PFSK-1 (cell line): ENCODE results near the gene OR1J1.

Experiments used
- FOXP2 ChIP-seq: optimal IDR thresholded peaks from 2 replicates; pipeline ENCODE3; 2011; ENCODE audit warnings: borderline replicate concordance, control low read depth, inconsistent platforms; ENCODE audit not compliant: insufficient read depth; ENCODE audit errors: extremely low read length, extremely low read depth
- POLR2AphosphoS5 ChIP-seq: IDR thresholded peaks from 2 replicates; pipeline ENCODE4 v1.6.1; 2012; ENCODE audit warnings: low read depth, mild to moderate bottlenecking, control low read depth, low read length, moderate library complexity
- SIN3A ChIP-seq: IDR thresholded peaks from 2 replicates; pipeline ENCODE4 v1.6.1; 2012; ENCODE audit warnings: mild to moderate bottlenecking, low read length, moderate library complexity, borderline replicate concordance; ENCODE audit not compliant: insufficient read depth
- TAF1 ChIP-seq: IDR thresholded peaks from 2 replicates; pipeline ENCODE4 v1.6.1; 2012; ENCODE audit warnings: low read length, control low read depth, borderline replicate concordance; ENCODE audit not compliant: insufficient read depth
- TF ChIP-seq, protein P1 (sequence below), 2 experiments: IDR thresholded peaks; 2 replicates each; pipeline versions ENCODE4 v1.6.1 to v1.8.0; 2011 to 2012; ENCODE audit warnings: low read depth in 2 of 2, low read length in 2 of 2, control low read depth in 1 of 2, inconsistent platforms in 1 of 2, mild to moderate bottlenecking in 1 of 2, moderate library complexity in 1 of 2; ENCODE audit not compliant: insufficient read depth in 1 of 2

OR1J1 gene

DNA sequence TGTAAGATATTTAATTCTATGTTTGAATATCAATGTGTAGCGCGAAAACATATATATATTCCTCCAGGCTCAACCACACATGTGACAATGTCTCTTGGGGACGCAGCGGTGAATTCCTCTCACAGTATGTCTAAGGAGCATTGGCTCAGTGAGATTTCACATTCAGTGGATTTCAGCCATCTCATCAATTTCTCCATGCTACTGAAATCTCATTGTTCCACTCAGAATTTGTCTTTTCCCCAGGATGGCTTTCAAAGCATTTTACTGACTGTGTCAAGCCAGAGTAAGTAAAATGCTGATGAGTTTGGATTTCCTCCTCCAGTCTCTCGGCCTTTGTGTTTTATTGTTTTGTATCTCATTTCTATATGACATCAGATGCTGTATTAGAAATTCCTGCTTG is 1.3 kb upstream of the OR1J1 start:
- TF ChIP-seq TAF1: no peak
- TF ChIP-seq POLR2AphosphoS5: no peak
- TF ChIP-seq, protein P1, sequence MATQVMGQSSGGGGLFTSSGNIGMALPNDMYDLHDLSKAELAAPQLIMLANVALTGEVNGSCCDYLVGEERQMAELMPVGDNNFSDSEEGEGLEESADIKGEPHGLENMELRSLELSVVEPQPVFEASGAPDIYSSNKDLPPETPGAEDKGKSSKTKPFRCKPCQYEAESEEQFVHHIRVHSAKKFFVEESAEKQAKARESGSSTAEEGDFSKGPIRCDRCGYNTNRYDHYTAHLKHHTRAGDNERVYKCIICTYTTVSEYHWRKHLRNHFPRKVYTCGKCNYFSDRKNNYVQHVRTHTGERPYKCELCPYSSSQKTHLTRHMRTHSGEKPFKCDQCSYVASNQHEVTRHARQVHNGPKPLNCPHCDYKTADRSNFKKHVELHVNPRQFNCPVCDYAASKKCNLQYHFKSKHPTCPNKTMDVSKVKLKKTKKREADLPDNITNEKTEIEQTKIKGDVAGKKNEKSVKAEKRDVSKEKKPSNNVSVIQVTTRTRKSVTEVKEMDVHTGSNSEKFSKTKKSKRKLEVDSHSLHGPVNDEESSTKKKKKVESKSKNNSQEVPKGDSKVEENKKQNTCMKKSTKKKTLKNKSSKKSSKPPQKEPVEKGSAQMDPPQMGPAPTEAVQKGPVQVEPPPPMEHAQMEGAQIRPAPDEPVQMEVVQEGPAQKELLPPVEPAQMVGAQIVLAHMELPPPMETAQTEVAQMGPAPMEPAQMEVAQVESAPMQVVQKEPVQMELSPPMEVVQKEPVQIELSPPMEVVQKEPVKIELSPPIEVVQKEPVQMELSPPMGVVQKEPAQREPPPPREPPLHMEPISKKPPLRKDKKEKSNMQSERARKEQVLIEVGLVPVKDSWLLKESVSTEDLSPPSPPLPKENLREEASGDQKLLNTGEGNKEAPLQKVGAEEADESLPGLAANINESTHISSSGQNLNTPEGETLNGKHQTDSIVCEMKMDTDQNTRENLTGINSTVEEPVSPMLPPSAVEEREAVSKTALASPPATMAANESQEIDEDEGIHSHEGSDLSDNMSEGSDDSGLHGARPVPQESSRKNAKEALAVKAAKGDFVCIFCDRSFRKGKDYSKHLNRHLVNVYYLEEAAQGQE (IDR thresholded peaks at IDR 0.05; ENCODE audit: insufficient read depth in 1 of 2, low read depth in 2 of 2, low read length in 2 of 2): no peak
- TF ChIP-seq FOXP2: no peak
- TF ChIP-seq SIN3A: no peak

DNA sequence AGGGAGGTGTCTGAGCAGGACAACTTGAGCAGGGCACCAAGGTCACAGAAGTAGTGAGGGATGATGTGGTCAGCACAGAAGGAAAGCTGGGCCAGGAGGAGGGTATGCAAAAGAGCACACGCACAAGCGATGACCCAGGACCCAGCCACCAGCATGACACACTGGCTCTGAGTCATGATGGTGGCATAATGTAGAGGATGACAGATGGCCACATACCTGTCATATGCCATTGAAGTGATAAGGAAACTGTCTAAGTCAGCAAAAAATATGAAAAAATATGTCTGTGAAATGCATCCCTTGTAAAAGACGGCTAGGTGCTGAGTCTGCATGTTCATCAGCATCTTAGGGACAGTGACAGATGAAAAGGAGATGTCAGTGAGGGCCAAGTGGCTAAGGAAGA is 380 bp downstream of the OR1J1 start:
- TF ChIP-seq TAF1: no peak
- TF ChIP-seq, protein P1 (IDR thresholded peaks at IDR 0.05; ENCODE audit: insufficient read depth in 1 of 2, low read depth in 2 of 2, low read length in 2 of 2): no peak

DNA sequence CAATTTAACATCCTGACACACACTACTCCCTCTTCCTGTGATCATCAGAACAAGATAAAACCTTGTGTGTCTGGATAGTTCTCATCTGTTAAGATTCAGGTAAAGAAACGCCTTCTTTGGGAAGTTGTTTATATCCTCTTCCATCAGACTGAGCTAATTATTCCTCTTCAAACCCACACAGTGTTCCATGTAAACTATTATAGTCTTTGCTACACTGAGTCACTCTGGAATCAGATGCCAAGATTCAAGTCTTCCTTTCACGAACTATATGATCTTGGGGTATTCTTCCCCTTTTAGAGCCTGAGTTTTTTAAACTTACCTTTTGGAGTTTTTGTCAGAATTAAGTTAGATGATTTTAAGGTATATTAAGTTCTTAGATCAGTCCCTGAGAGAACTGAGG is 2.0 kb downstream of the OR1J1 start:
- TF ChIP-seq FOXP2 (no peak), POLR2AphosphoS5 (no peak), TAF1 (no peak), SIN3A (no peak)
- TF ChIP-seq, protein P1 (IDR thresholded peaks at IDR 0.05; ENCODE audit: insufficient read depth in 1 of 2, low read depth in 2 of 2, low read length in 2 of 2): no peak

DNA sequence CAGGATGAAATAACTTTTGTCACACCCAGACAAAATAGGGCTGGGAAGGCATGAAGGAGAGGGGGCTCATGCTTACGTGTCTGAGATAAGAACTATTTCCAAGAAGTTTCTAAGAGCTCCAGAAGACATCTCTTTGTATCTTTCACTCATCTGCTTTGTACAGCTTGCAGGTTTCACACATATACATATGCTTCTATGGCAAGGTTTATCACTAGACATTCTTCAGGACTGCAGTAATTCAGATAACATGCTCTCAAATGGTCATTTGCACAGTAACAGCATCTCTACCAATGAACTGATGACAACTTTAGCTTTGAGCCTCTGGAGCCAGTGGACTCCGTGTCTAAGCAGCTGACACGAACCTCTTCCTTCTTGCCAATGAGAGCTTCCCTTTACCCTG is 3.2 kb downstream of the OR1J1 start:
- TF ChIP-seq SIN3A: no peak
- TF ChIP-seq TAF1: no peak
- TF ChIP-seq FOXP2: no peak
- TF ChIP-seq POLR2AphosphoS5: no peak
- TF ChIP-seq, protein P1 (IDR thresholded peaks at IDR 0.05; ENCODE audit: insufficient read depth in 1 of 2, low read depth in 2 of 2, low read length in 2 of 2): no peak

DNA sequence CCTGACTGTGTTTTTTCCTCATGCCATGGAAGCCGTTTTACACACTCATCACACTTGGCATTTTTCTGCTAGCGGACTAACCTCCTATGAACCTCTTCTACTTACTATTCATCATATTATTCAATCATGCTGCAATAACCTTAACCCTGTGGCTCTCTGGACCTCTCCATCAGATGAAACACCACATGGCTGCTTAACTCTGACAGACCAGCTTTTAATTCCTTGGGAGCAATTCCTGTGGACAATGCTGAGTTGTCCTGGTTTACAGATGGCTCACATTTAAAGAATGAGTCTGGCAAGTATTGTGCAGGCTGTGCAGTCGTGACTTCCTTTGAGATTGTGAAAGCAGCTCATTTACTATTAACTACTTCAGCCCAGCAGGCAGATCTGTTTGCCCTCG is 9.0 kb downstream of the OR1J1 start:
- TF ChIP-seq SIN3A: no peak
- TF ChIP-seq, protein P1 (IDR thresholded peaks at IDR 0.05; ENCODE audit: insufficient read depth in 1 of 2, low read depth in 2 of 2, low read length in 2 of 2): no peak
- TF ChIP-seq POLR2AphosphoS5: no peak
- TF ChIP-seq TAF1: no peak
- no peak for TF ChIP-seq FOXP2
